Renal cortex interstitium (tissue), 11 donors: Measurements from ENCODE around the gene NR0B2. TPM values are rescaled to one million over a fixed set of nuclear protein-coding genes. Genes with fewer than 3 reads are reported as not detected.

ENCODE experiments used
- DNase-seq, 11 donors: peaks; one replicate each; pipeline ENCODE4 v3.0.0-alpha.2; 2013; ENCODE audit warnings: low read depth in 9 of 11, low spot score in 4 of 11; ENCODE audit errors: extremely low read depth in 1 of 11
- polyA plus RNA-seq, 3 donors: library from polyadenylated mRNA; unstranded; fragments of 120-200 nt; gene quantifications; one replicate each; pipeline ENCODE4 v1.2.1, GENCODE V29; 2013; ENCODE audit not compliant: insufficient read length in 3 of 3

The NR0B2 gene
- polyA plus RNA-seq, 3 donors = 0.72 to 1.3 (median 1.2) TPM

GRCh38 chr1:26862781-26863684 lies 50.7 kb downstream of the NR0B2 start, which contains the start of gene SFN:
Gene SFN, plus strand, starts transcription at chr1:26863149. Its CDS starts 64 bp downstream, at chr1:26863213.
- no peak for DNase-seq

- no peak for DNase-seq
These were observed 51.8 kb downstream of the NR0B2 start for GRCh38 chr1:26861889-26862378.

Other genes with a start within 250 kb of the NR0B2 start
- 100 to 1,000 TPM in 2 of 3 donors, 10 to 100 TPM in 1; 95.4 to 107 (median 100) TPM for gene ARID1A, start 218.0 kb downstream of the NR0B2 start, polyA plus RNA-seq
- 10 to 100 TPM; 16.0 to 19.0 (median 16.0) TPM for gene PIGV, start 126.0 kb downstream of the NR0B2 start, polyA plus RNA-seq
- 10 to 100 TPM; 18.2 to 24.6 (median 23.2) TPM for gene ZDHHC18, start 87.3 kb downstream of the NR0B2 start, polyA plus RNA-seq
- under 1 TPM; 0.53 to 0.63 (median 0.56) TPM for gene SFN, start 50.8 kb downstream of the NR0B2 start, polyA plus RNA-seq
- 10 to 100 TPM; 27.2 to 34.5 (median 30.1) TPM for gene GPN2, start 23.7 kb downstream of the NR0B2 start, polyA plus RNA-seq
- gene GPATCH3, start 13.5 kb downstream of the NR0B2 start, polyA plus RNA-seq = 10 to 100 TPM; 14.8 to 15.0 (median 15.0) TPM
- gene NUDC, start 7.8 kb upstream of the NR0B2 start, polyA plus RNA-seq = 100 to 1,000 TPM in 1 of 3 donors, 10 to 100 TPM in 2; 87.5 to 108 (median 92.3) TPM
- gene KDF1, start 46.5 kb upstream of the NR0B2 start, polyA plus RNA-seq = 10 to 100 TPM in 2 of 3 donors, 1 to 10 TPM in 1; 8.0 to 10.4 (median 10.3) TPM
- gene TRNP1, start 79.7 kb upstream of the NR0B2 start, polyA plus RNA-seq = 1 to 10 TPM; 4.6 to 5.4 (median 4.7) TPM
- gene TENT5B, start 98.9 kb upstream of the NR0B2 start, polyA plus RNA-seq = 1 to 10 TPM in 1 of 3 donors, under 1 TPM in 2; 0.73 to 2.0 (median 0.78) TPM
- 10 to 100 TPM; 19.4 to 28.0 (median 24.0) TPM for gene SLC9A1, start 241.2 kb upstream of the NR0B2 start, polyA plus RNA-seq